AG10803 (cell line): ENCODE results near the gene LIN54.
A peak's percentile ranks its signal among the peaks of the same experiment; 100 is the strongest.

Source experiments
- DNase-seq: peaks from one replicate; pipeline ENCODE4 v3.0.0; 2010; ENCODE audit warnings: low read depth
- H3K4me3 ChIP-seq: 2 replicates; pipeline ENCODE4 v1.5.1; 2011; ENCODE audit warnings: mild to moderate bottlenecking, low read length, control low read depth
- TF ChIP-seq, protein P1 (sequence below): conservative IDR thresholded peaks from 2 replicates; pipeline ENCODE4 v1.5.1; 2011; ENCODE audit warnings: mild to moderate bottlenecking, low read length, control low read depth, inconsistent platforms

Gene LIN54

DNA sequence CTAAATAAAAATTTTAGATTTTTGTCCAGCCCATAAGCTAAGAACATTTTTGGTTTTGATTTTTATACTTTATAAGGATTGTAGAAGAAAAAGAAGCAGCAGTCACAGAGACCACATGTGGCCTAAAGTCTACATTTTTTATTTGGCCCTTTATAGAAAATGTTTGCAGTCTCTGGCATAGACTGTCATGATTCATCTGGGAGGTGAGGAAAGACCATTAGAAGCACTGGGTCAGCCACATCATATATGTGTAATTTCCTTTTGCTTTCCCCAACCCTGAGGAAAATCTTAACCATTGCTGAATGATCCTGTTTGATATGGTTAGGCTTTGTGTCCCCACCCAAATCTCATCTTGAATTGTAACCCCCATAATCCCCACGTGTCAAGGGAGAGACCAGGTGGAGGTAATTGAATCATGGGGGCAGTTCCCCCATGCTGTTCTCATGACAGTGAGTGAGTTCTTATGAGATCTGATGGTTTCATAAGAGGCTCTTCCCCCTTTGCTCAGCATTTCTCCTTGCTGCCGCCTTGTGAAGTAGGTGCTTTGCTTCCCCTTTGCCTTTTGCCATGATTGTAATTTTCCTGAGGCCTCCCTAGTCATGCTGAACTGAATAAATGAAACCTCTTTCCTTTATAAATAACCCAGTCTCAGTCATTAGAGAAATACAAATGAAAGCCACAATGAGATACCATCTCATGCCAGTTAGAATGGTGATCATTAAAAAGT, 12.3 kb upstream of the LIN54 start:
- DNase-seq: peak; percentile 65
- TF ChIP-seq, protein P1, sequence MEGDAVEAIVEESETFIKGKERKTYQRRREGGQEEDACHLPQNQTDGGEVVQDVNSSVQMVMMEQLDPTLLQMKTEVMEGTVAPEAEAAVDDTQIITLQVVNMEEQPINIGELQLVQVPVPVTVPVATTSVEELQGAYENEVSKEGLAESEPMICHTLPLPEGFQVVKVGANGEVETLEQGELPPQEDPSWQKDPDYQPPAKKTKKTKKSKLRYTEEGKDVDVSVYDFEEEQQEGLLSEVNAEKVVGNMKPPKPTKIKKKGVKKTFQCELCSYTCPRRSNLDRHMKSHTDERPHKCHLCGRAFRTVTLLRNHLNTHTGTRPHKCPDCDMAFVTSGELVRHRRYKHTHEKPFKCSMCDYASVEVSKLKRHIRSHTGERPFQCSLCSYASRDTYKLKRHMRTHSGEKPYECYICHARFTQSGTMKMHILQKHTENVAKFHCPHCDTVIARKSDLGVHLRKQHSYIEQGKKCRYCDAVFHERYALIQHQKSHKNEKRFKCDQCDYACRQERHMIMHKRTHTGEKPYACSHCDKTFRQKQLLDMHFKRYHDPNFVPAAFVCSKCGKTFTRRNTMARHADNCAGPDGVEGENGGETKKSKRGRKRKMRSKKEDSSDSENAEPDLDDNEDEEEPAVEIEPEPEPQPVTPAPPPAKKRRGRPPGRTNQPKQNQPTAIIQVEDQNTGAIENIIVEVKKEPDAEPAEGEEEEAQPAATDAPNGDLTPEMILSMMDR: no peak
- H3K4me3 ChIP-seq: no peak overlapping the region

- no peak overlapping the region for H3K4me3 ChIP-seq
- DNase-seq: no peak
- TF ChIP-seq, protein P1: no peak
Observed at GRCh38 chr4:83019794-83020494, 9.3 kb upstream of the LIN54 start.

GRCh38 chr4:83013902-83014301, 3.3 kb upstream of the LIN54 start:
- no peak for DNase-seq
- no peak overlapping the region; the same call in 1 of the 2 replicates for H3K4me3 ChIP-seq
- TF ChIP-seq, protein P1: no peak

DNA sequence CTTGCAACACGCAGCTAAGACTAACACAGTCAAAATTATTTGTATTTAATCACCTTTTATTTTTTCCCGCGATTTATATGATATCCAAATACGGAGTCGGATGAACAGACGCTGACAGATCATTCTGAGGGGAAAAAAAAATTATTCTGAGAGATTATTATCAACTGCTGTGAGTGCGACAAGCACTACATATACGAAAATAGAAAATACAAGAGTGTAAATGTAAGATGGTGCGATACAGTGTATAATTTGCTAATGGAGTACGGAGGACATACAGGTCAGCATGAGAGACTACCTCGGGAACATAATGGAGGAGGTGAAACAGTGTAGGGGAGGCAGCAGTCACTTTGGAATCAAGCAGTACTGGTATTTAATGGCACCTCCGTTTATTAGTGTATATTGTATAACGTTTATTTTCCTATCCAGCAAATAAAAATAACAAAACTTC, 2.8 kb upstream of the LIN54 start:
- H3K4me3 ChIP-seq: peak overlapping the region; percentile 83
- TF ChIP-seq, protein P1: no peak
- no peak for DNase-seq

- peak; percentile 97 for DNase-seq
- TF ChIP-seq, protein P1: peak; percentile 45
- peak overlapping the region; percentile 83 for H3K4me3 ChIP-seq
Observed at GRCh38 chr4:83012687-83013419, 2.2 kb upstream of the LIN54 start.

- DNase-seq: no peak
- peak overlapping the region; percentile 70 for H3K4me3 ChIP-seq
- TF ChIP-seq, protein P1: no peak
Observed at GRCh38 chr4:83012200-83012686, 1.6 kb upstream of the LIN54 start.
